K562 (cell line): ENCODE data around the gene RAD51D. TPM values are rescaled to one million over a fixed set of nuclear protein-coding genes. Genes with fewer than 3 reads are reported as not detected.

ENCODE experiments used
- ATAC-seq: fragments of 200-7000 bp; cut with Tn5 transposase; 3 replicates; pipeline ENCODE4 v1.9.1; 2020; ENCODE audit warnings: moderate library complexity
- BruUV-seq: library from RNA; stranded (reverse); fragments of 400-500 nt; replicated peaks from 2 replicates; lab custom pipeline; 2021; lab: Mats Ljungman, UMichigan
- CTCF ChIA-PET: fragments of 300-600 bp; formaldehyde crosslinking; extraction: SDS; loops from one replicate; lab custom pipeline; 2021; ENCODE audit warnings: low intra/inter-chr PET ratio; lab: Yijun Ruan, JAX
- POLR2A ChIA-PET: fragments of 300-600, 350-650 bp; sonication (Branson Sonifier 250); formaldehyde crosslinking; extraction: SDS; loops from one replicate; lab custom pipeline; 2021; ENCODE audit warnings: antibody characterized with exemption, inconsistent platforms; lab: Yijun Ruan, JAX
- DNase-seq, 4 experiments: peaks; one replicate each; pipeline versions ENCODE4 v3.0.0 to v3.0.0-alpha.2; 2011 to 2018; ENCODE audit warnings: low spot score in 3 of 4, mixed read lengths in 3 of 4; ENCODE audit errors: extremely low read depth in 1 of 4
- FAIRE-seq: peaks from 2 replicates; lab custom pipeline; 2011; peaks lifted over from hg19 to GRCh38; lab: Jason Lieb, UNC
- H2AFZ ChIP-seq: 2 replicates; pipeline ENCODE4 v1.6.0; 2011; ENCODE audit warnings: low read depth, low read length, control low read depth, inconsistent platforms
- H3K27ac ChIP-seq: fragments of 200-600 bp; 3 replicates; pipeline ENCODE4 v1.8.0; 2011; ENCODE audit warnings: low read depth, mild to moderate bottlenecking, control low read depth, inconsistent platforms, low read length, moderate library complexity, mixed read lengths; ENCODE audit errors: extremely low read depth
- H3K27me3 ChIP-seq, 2 experiments: fragments of 300-600 bp in 1 of 2; 2 replicates in 1 of 2; 3 replicates in 1 of 2; pipeline versions ENCODE4 v1.6.0 to v1.8.0; 2011; ENCODE audit warnings: inconsistent platforms in 2 of 2, low read length in 2 of 2, mild to moderate bottlenecking in 1 of 2, mixed read lengths in 1 of 2, moderate library complexity in 1 of 2; ENCODE audit not compliant: control insufficient read depth in 2 of 2, insufficient read depth in 2 of 2
- H3K36me3 ChIP-seq: fragments of 300-600 bp; 3 replicates; pipeline ENCODE4 v1.8.0; 2011; ENCODE audit warnings: mild to moderate bottlenecking, low read length, inconsistent platforms; ENCODE audit not compliant: control insufficient read depth, insufficient read depth
- H3K4me1 ChIP-seq, 2 experiments: fragments of 200-600 bp in 1 of 2; replicated peaks in 1 of 2; 2 replicates in 1 of 2; 3 replicates in 1 of 2; pipeline versions ENCODE4 v1.5.1 to v1.8.0; 2011; ENCODE audit warnings: inconsistent platforms in 2 of 2, low read length in 2 of 2, mild to moderate bottlenecking in 1 of 2, mixed read lengths in 1 of 2, moderate library complexity in 1 of 2; ENCODE audit not compliant: control insufficient read depth in 2 of 2, insufficient read depth in 2 of 2
- H3K4me2 ChIP-seq: 2 replicates; pipeline ENCODE4 v1.6.1; 2011; ENCODE audit warnings: low read length, control low read depth, inconsistent platforms, mixed read lengths; ENCODE audit not compliant: insufficient read depth
- H3K4me3 ChIP-seq: fragments of 200-600 bp; sonication (generic), shearing (Covaris generic); 2 replicates; pipeline ENCODE4 v1.5.1; 2016; ENCODE audit warnings: control low read depth, inconsistent platforms
- H3K79me2 ChIP-seq: fragments of 200-600 bp; 3 replicates; pipeline ENCODE4 v1.8.0; 2011; ENCODE audit warnings: low read length, inconsistent platforms; ENCODE audit not compliant: control insufficient read depth, insufficient read depth
- H3K9ac ChIP-seq, 2 experiments: 2 replicates each; pipeline versions ENCODE4 v1.6.0 to v1.6.1; 2011; ENCODE audit warnings: low read depth in 2 of 2, low read length in 2 of 2, control low read depth in 1 of 2, inconsistent platforms in 1 of 2, mild to moderate bottlenecking in 1 of 2, mixed read lengths in 1 of 2; ENCODE audit not compliant: insufficient read depth in 1 of 2
- H3K9me1 ChIP-seq: one replicate; pipeline ENCODE4 v1.6.0; 2011; ENCODE audit warnings: inconsistent platforms, mild to moderate bottlenecking, low read length, moderate library complexity; ENCODE audit not compliant: control insufficient read depth, insufficient read depth
- H3K9me3 ChIP-seq: replicated peaks from 2 replicates; pipeline ENCODE4 v1.5.1; 2011; ENCODE audit warnings: low read depth, low read length, inconsistent platforms; ENCODE audit not compliant: control insufficient read depth, insufficient read depth
- H4K20me1 ChIP-seq: replicated peaks from 2 replicates; pipeline ENCODE4 v1.6.1; 2011; ENCODE audit warnings: low read length, inconsistent platforms, mixed read lengths; ENCODE audit not compliant: control insufficient read depth, insufficient read depth
- CAMTA2 ChIP-seq: fragments of 250-450 bp; sonication (Bioruptor Pico); conservative IDR thresholded peaks from 2 replicates; pipeline ENCODE4 v1.5.1; 2022
- DMBX1 ChIP-seq: fragments of 250-450 bp; sonication (Bioruptor Pico); IDR thresholded peaks from 2 replicates; pipeline ENCODE4 v1.8.0; 2022; ENCODE audit warnings: inconsistent platforms, mild to moderate bottlenecking, moderate library complexity, borderline replicate concordance
- NBN ChIP-seq: fragments of 450-650 bp; IDR thresholded peaks from 2 replicates; pipeline ENCODE4 v1.6.1; 2016; ENCODE audit warnings: low read depth, mild to moderate bottlenecking
- PRMT5 ChIP-seq: sonication (generic); formaldehyde crosslinking; IDR thresholded peaks from 2 replicates; pipeline ENCODE4 v1.5.0; 2020; ENCODE audit warnings: missing genetic modification reagents
- U2AF1 ChIP-seq: fragments of 200-400 bp; formaldehyde crosslinking; optimal IDR thresholded peaks from 2 replicates; pipeline ENCODE3; 2017; ENCODE audit warnings: mild to moderate bottlenecking, low read depth, low read length, moderate library complexity
- ZC3H4 ChIP-seq: sonication (generic); formaldehyde crosslinking; IDR thresholded peaks from 2 replicates; pipeline ENCODE4 v1.9.0; 2021; ENCODE audit warnings: missing genetic modification reagents, borderline replicate concordance
- ZNF12 ChIP-seq: sonication (generic); formaldehyde crosslinking; IDR thresholded peaks from 2 replicates; pipeline ENCODE4 v1.4.0; 2020; ENCODE audit warnings: mild to moderate bottlenecking, missing genetic modification reagents
- WGBS: fragments of 100-300 bp; shearing (Covaris generic); methylation state at CpG from one replicate; pipeline ENCODE4 v1.1.6; 2016; ENCODE audit warnings: low coverage, mixed read lengths; ENCODE audit not compliant: insufficient coverage; ENCODE audit errors: missing lambda C conversion rate; 5-methylcytosine and 5-hydroxymethylcytosine counted together
- in situ Hi-C: fragments of 300-500 bp; cut with MboI; formaldehyde crosslinking; loops from 4 replicates; pipeline ENCODE4 v1.15.0; 2018; ENCODE audit warnings: inconsistent platforms, mixed read lengths
- intact Hi-C: fragments of 100-400 bp; cut with micrococcal nuclease; formaldehyde crosslinking; loops from 2 replicates; pipeline ENCODE4 v1.14.2; 2022
- polyA plus RNA-seq, 8 experiments: library from polyadenylated mRNA; depleted of rRNA in 4 of 8; stranded (reverse) in 5 of 8; unstranded in 3 of 8; fragments of >200 nt; fragmentation: Nextera tagmentation in 2 of 8; fragmentation: Illumina TruSeq in 1 of 8; extraction: Ambion mirVana in 2 of 8; extraction: Trizol in 1 of 8; gene quantifications; 2 replicates each; pipeline versions ENCODE4 v1.2.1 to v1.2.3, GENCODE V29; 2011 to 2014; ENCODE audit warnings: inconsistent platforms in 1 of 8, missing spikeins in 1 of 8
- total RNA-seq, 7 experiments: library from RNA; depleted of rRNA in 6 of 7; stranded (reverse); fragments of >200 nt in 6 of 7; fragmentation: Illumina TruSeq in 2 of 7; extraction: Trizol in 2 of 7; gene quantifications; 2 replicates each; pipeline versions ENCODE4 v1.2.1 to v1.2.3, GENCODE V29; 2011 to 2021; ENCODE audit warnings: low replicate concordance in 1 of 7

RAD51D gene
- total and polyA plus RNA-seq, 9 of the 15 experiments (the other 6 are each of a cell fraction or from before 2014, with no cell fraction given), result 2.2 to 16.9 (median 8.7) TPM

DNA sequence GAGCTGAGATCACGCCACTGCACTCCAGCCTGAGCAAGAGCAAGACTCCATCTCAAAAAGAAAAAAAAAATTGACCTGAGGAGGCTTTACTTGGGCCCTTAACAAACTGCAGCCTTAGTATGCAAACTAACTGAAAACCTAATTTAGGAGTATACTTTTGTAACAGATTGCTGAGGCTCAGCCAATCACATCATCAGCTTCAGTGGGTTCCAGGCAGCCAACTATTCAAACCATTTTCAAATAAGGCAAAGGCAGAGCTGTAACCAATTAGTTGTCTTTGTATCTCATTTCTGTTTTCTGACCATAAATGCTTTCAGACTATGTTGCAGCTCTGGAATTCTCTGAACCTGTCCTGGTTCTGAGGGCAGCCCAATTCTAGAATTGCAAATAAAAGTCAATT lies 23.9 kb downstream of the RAD51D start:
- Histone ChIP-seq H3K4me2 (no peak overlapping the region), H4K20me1 (no peaks in the 10 kb centered on the region), H3K4me3 (no peak overlapping the region), H3K27me3 (no peaks in the 10 kb centered on the region), H3K4me1 (no peaks in the 10 kb centered on the region), H3K27ac (no peak overlapping the region), H3K79me2 (no peaks in the 10 kb centered on the region), H3K36me3 (peaks cover 27% of the 10 kb centered on the region; the same call in 2 of the 3 replicates), H2AFZ (no peak overlapping the region), H3K9me3 (no peaks in the 10 kb centered on the region), H3K9ac (no peak overlapping the region), H3K9me1 (no peaks in the 10 kb centered on the region)
- no peak for FAIRE-seq
- WGBS, result 80% methylated on average over 1 of the region's 1 CpG
- ChIA-PET CTCF (no interaction called here), POLR2A (interaction anchor here (0.8 to 1.3 kb wide), 3 partner anchors 8 to 14 kb away, joined by 3 read pairs; no protein-coding TSS in a partner anchor)
- no peak for DNase-seq
- TF ChIP-seq CAMTA2 (CRISPR knock-in tag), result no peak
- TF ChIP-seq ZC3H4 (CRISPR knock-in tag), result no peak
- no peak for TF ChIP-seq NBN
- TF ChIP-seq ZNF12 (CRISPR knock-in tag), result no peak
- no peak for TF ChIP-seq U2AF1
- TF ChIP-seq DMBX1 (CRISPR knock-in tag), result no peak
- no peak for TF ChIP-seq PRMT5 (CRISPR knock-in tag)
- in situ Hi-C loops (no loop called here), intact Hi-C loops (no loop called here)
- no peak for ATAC-seq
- no TSS peak for BruUV-seq
